Activated T-helper 1 cell treated with Interleukin-2 at 50 U/mL for 16 hours (primary cell): Measurements from ENCODE around the gene ABCA7.

Experiments used
- DNase-seq: peaks from one replicate; pipeline ENCODE4 v3.0.0-alpha.2; 2020; ENCODE audit warnings: low read depth

Gene ABCA7

GRCh38 chr19:1039646-1040475 lies at the start of gene ABCA7:
Gene ABCA7 (plus strand): TSS chr19:1040107. CDS start chr19:1041362, 1,255 bp downstream.
- DNase-seq = peak; percentile 99

- no peak for DNase-seq
These were observed 49.8 kb upstream of the ABCA7 start for GRCh38 chr19:990119-990571.

- DNase-seq = no peak
These were observed 49.2 kb upstream of the ABCA7 start for GRCh38 chr19:990746-991145.

GRCh38 chr19:991174-991931 lies 48.6 kb upstream of the ABCA7 start:
- peak; percentile 36 for DNase-seq

- no peak for DNase-seq
These were observed 47.8 kb upstream of the ABCA7 start for GRCh38 chr19:991932-992669.

- no peak for DNase-seq
These were observed 47.2 kb upstream of the ABCA7 start for GRCh38 chr19:992670-993055.

GRCh38 chr19:993361-993830 lies 46.5 kb upstream of the ABCA7 start:
- no peak for DNase-seq

- no peak for DNase-seq
These were observed 46.0 kb upstream of the ABCA7 start for GRCh38 chr19:993831-994393.

- no peak for DNase-seq
These were observed 45.4 kb upstream of the ABCA7 start for GRCh38 chr19:994516-994915.

GRCh38 chr19:995051-995827 lies 44.7 kb upstream of the ABCA7 start:
- no peak for DNase-seq

GRCh38 chr19:996051-996838 lies 43.7 kb upstream of the ABCA7 start:
- peak; percentile 67 for DNase-seq

- no peak for DNase-seq
These were observed 41.8 kb upstream of the ABCA7 start for GRCh38 chr19:998064-998463.

- no peak for DNase-seq
These were observed 40.6 kb upstream of the ABCA7 start for GRCh38 chr19:999379-999719.

- DNase-seq = peak; percentile 37
These were observed 39.8 kb upstream of the ABCA7 start, which contains the start of gene GRIN3B for GRCh38 chr19:1000095-1000494. Gene GRIN3B (plus strand): TSS chr19:1000419. CDS start chr19:1000438, 19 bp downstream.

- no peak for DNase-seq
These were observed 39.0 kb upstream of the ABCA7 start for GRCh38 chr19:1000591-1001537.

GRCh38 chr19:1001538-1002166 lies 38.3 kb upstream of the ABCA7 start:
- DNase-seq = peak; percentile 52

- DNase-seq = no peak
These were observed 37.3 kb upstream of the ABCA7 start for GRCh38 chr19:1002600-1002999.

- DNase-seq = no peak
These were observed 36.6 kb upstream of the ABCA7 start for GRCh38 chr19:1003283-1003682.
